SKM-1 treated with dmso at 0.1 percent for 144 hours (cell line): Measurements from ENCODE around the gene PCDHA3.
"Not testable (repeated sequence)": the region's sequence is repeated elsewhere in the genome, so short reads cannot be mapped to it uniquely, and the experiment has no call there.

Experiments used
- DNase-seq: peaks from one replicate; lab custom pipeline; 2025; ENCODE audit not compliant: unreplicated experiment; lab: John Stamatoyannopoulos, UW

The PCDHA3 gene

GRCh38 chr5:140800816-140801493, at the start of gene PCDHA3:
Gene PCDHA3, plus strand, starts transcription at chr5:140801057.
- no peak for DNase-seq

DNA sequence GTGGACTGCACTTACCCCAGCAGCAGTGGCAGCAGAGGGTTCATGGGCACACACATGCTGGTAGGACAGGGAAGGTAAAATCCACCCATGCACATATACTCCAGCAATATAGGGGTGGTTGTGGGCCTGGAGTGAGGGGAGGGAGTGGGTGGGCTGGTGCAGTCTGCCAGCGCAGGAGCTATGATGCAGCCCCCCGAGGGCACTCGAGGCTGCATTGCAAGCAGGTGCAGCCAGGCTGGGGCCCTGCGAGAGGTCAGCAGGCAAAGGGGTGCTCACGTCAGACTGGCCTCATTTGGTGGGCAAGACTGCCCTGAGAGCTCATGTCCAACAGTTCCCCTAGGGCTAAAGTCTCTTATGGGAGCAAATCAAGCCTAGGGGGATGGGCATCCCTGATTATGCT, 47.3 kb upstream of the PCDHA3 start:
- no peak for DNase-seq

GRCh38 chr5:140764177-140764973, 36.5 kb upstream of the PCDHA3 start:
- DNase-seq = no peak

- no peak for DNase-seq
These were observed 33.4 kb upstream of the PCDHA3 start for GRCh38 chr5:140767444-140767843.

DNA sequence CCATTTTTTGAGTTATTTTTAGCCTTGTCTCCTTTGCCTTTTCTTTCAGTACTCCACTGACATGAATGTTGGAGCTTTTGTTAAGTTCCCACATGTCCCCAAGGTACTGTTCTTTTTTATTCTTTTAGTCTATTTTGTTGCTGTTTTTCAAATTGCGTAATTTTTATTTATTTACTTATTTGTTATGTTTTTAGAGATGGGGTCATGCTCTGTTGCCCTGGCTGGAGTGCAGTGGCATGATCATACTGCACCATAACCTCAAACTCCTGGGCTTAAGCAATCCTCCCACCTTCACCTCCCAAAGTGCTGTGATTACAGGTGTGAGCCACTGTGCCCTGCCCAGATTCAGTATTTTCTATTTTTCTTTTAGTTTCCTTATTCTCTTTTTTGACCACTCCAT, 20.3 kb upstream of the PCDHA3 start:
- DNase-seq = no peak

GRCh38 chr5:140785905-140786686, 14.8 kb upstream of the PCDHA3 start, which contains the start of gene PCDHA1:
Gene PCDHA1, plus strand, starts transcription at chr5:140786140.
- DNase-seq = peak; percentile 57

DNA sequence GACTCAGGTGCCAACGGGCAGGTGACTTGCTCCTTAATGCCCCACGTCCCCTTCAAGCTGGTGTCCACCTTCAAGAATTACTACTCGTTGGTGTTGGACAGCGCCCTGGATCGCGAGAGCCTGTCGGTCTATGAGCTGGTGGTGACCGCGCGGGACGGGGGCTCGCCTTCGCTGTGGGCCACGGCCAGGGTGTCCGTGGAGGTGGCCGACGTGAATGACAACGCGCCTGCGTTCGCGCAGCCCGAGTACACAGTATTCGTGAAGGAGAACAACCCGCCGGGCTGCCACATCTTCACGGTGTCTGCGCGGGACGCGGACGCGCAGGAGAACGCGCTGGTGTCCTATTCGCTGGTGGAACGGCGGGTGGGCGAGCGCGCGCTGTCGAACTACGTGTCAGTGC, 13.4 kb upstream of the PCDHA3 start:
- DNase-seq = not testable (repeated sequence)

DNA sequence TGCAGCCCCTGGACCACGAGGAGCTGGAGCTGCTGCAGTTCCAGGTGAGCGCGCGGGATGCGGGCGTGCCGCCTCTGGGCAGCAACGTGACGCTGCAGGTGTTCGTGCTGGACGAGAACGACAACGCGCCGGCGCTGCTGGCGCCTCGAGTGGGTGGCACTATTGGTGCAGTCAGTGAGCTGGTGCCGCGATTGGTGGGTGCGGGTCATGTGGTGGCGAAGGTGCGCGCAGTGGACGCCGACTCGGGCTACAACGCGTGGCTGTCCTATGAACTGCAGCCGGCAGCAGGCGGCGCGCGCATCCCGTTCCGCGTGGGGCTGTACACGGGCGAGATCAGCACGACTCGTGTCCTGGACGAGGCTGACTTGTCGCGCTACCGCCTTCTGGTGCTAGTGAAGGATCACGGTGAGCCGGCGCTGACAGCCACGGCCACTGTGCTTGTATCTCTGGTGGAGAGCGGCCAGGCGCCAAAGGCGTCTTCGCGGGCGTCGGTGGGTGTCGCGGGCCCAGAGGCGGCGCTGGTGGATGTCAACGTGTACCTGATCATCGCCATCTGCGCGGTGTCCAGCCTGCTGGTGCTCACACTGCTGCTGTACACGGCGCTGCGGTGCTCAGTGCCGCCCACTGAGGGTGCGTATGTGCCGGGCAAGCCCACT, 12.9 kb upstream of the PCDHA3 start:
- DNase-seq = not testable (repeated sequence)

GRCh38 chr5:140791089-140791488, 9.8 kb upstream of the PCDHA3 start:
- DNase-seq = peak; percentile 84

GRCh38 chr5:140794595-140795258, 6.1 kb upstream of the PCDHA3 start, which contains the start of gene PCDHA2:
Gene PCDHA2, plus strand, starts transcription at chr5:140794852.
- no peak for DNase-seq

- no peak for DNase-seq
These were observed 5.6 kb upstream of the PCDHA3 start for GRCh38 chr5:140795259-140795641.

DNA sequence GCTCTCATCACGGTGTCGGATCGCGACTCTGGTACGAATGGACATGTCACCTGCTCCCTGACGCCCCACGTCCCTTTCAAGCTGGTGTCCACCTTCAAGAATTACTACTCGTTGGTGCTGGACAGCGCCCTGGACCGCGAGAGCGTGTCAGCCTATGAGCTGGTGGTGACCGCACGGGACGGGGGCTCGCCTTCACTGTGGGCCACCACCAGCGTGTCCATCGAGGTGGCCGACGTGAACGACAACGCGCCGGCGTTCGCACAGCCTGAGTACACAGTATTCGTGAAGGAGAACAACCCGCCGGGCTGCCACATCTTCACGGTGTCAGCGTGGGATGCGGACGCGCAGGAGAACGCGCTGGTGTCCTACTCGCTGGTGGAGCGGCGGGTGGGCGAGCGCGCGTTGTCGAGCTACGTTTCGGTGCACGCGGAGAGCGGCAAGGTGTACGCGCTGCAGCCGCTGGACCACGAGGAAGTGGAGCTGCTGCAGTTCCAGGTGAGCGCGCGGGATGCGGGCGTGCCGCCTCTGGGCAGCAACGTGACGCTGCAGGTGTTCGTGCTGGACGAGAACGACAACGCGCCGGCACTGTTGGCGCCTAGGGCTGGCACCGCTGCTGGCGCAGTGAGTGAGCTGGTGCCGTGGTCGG, 4.7 kb upstream of the PCDHA3 start:
- not testable (repeated sequence) for DNase-seq

DNA sequence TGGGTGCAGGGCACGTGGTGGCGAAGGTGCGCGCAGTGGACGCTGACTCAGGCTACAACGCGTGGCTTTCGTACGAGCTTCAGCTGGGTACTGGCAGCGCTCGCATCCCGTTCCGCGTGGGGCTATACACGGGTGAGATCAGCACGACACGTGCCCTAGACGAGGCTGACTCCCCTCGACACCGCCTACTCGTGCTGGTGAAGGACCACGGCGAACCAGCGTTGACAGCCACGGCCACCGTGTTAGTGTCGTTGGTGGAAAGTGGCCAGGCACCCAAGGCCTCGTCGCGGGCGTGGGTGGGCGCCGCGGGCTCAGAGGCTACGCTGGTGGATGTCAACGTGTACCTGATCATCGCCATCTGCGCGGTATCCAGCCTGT, 4.2 kb upstream of the PCDHA3 start:
- no peak for DNase-seq

- no peak for DNase-seq
These were observed 611 bp downstream of the PCDHA3 start for GRCh38 chr5:140801494-140801841.

DNA sequence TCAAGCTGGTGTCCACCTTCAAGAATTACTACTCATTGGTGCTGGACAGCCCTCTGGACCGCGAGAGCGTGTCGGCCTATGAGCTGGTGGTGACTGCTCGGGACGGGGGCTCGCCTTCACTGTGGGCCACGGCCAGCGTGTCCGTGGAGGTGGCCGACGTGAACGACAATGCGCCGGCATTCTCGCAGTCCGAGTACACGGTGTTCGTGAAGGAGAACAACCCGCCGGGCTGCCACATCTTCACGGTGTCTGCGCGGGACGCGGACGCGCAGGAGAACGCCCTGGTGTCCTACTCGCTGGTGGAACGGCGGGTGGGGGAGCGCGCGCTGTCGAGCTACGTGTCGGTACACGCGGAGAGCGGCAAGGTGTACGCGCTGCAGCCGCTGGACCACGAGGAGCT, 1.5 kb downstream of the PCDHA3 start:
- DNase-seq = not testable (repeated sequence)

DNA sequence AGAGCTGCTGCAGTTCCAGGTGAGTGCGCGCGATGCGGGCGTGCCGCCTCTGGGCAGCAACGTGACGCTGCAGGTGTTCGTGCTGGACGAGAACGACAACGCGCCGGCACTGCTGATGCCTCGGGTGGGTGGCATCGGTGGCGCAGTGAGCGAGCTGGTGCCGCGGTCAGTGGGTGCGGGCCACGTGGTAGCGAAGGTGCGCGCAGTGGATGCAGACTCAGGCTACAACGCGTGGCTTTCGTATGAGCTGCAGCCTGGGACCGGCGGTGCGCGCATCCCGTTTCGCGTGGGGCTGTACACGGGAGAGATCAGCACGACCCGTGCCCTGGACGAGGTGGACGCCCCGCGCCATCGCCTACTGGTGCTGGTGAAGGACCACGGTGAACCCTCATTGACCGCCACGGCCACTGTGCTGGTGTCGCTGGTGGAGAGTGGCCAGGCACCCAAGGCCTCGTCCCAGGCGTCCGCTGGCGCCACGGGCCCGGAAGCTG, 2.0 kb downstream of the PCDHA3 start:
- no peak for DNase-seq

- DNase-seq = peak; percentile 39
These were observed 6.2 kb downstream of the PCDHA3 start, which contains the start of gene PCDHA4 for GRCh38 chr5:140806834-140807775. Gene PCDHA4, plus strand, starts transcription at chr5:140807068.

DNA sequence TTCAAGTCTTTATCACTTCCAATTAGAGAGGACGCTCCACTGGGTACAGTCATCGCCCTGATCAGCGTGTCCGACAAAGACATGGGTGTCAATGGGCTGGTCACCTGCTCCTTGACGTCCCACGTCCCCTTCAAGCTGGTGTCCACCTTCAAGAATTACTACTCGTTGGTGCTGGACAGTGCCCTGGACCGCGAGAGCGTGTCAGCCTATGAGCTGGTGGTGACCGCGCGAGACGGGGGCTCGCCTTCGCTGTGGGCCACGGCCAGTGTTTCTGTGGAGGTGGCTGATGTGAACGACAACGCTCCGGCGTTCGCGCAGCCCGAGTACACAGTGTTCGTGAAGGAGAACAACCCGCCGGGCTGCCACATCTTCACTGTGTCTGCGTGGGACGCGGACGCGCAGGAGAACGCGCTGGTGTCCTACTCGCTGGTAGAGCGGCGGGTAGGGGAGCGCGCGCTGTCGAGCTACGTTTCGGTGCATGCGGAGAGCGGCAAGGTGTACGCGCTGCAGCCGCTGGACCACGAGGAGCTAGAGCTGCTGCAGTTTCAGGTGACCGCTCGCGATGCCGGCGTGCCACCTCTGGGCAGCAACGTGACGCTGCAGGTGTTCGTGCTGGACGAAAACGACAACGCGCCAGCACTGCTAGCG, 7.5 kb downstream of the PCDHA3 start:
- not testable (repeated sequence) for DNase-seq
